ENCODE measurements around the gene NLRP9.

DNA sequence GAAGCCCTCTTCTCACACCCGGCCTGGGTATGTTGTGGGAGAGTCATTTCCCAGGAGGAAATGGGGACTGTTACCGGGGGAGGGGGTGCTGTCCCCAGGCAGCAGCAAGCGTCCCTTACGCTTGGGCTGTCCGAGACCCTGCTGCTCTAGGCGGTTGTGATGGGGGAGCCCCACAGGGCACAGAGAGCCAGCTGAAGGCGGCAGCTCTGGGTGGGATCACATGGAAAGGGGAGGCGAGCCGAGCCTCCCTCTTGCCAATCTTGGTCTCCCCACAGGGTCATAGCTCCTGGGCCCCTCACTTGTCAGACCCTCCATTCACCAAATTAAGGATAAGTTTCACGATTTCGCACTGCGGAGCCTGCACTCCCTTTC lies 41.1 kb downstream of the NLRP9 start:
- no peak for TF ChIP-seq CTCF (IDR thresholded peaks at IDR 0.05)
- TF ChIP-seq SMAD3 (CRISPR knock-in tag; IDR thresholded peaks at IDR 0.05; ENCODE audit: borderline replicate concordance), result no peak
- TF ChIP-seq ATF3 (CRISPR knock-in tag; conservative IDR thresholded peaks at IDR 0.05), result no peak
- no peak for TF ChIP-seq NFYB (CRISPR knock-in tag; conservative IDR thresholded peaks at IDR 0.05; ENCODE audit: low read depth)
- no peak for TF ChIP-seq USF2 (CRISPR knock-in tag; IDR thresholded peaks at IDR 0.05)
- no peak for TF ChIP-seq GRHL2 (CRISPR knock-in tag; IDR thresholded peaks at IDR 0.05; ENCODE audit: insufficient replicate concordance, severe bottlenecking)
- TF ChIP-seq, protein P1, sequence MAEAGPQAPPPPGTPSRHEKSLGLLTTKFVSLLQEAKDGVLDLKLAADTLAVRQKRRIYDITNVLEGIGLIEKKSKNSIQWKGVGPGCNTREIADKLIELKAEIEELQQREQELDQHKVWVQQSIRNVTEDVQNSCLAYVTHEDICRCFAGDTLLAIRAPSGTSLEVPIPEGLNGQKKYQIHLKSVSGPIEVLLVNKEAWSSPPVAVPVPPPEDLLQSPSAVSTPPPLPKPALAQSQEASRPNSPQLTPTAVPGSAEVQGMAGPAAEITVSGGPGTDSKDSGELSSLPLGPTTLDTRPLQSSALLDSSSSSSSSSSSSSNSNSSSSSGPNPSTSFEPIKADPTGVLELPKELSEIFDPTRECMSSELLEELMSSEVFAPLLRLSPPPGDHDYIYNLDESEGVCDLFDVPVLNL (CRISPR knock-in tag; IDR thresholded peaks at IDR 0.05; ENCODE audit: borderline replicate concordance, low read depth), result no peak
